ENCODE measurements around the gene AADACL4. TPM values are rescaled to one million over a fixed set of nuclear protein-coding genes. Genes with fewer than 3 reads are reported as not detected.

Gene AADACL4
- total RNA-seq, 1 experiment from 2014 or later: not detected

GRCh38 chr1:12678820-12679219, 34.9 kb downstream of the AADACL4 start:
- no peak overlapping the region for H3K23ac ChIP-seq (ENCODE audit: insufficient read length, low read depth, low read length)
- H4K91ac ChIP-seq (ENCODE audit: insufficient read length, low read depth, low read length): no peak overlapping the region
- TF ChIP-seq, protein P1, sequence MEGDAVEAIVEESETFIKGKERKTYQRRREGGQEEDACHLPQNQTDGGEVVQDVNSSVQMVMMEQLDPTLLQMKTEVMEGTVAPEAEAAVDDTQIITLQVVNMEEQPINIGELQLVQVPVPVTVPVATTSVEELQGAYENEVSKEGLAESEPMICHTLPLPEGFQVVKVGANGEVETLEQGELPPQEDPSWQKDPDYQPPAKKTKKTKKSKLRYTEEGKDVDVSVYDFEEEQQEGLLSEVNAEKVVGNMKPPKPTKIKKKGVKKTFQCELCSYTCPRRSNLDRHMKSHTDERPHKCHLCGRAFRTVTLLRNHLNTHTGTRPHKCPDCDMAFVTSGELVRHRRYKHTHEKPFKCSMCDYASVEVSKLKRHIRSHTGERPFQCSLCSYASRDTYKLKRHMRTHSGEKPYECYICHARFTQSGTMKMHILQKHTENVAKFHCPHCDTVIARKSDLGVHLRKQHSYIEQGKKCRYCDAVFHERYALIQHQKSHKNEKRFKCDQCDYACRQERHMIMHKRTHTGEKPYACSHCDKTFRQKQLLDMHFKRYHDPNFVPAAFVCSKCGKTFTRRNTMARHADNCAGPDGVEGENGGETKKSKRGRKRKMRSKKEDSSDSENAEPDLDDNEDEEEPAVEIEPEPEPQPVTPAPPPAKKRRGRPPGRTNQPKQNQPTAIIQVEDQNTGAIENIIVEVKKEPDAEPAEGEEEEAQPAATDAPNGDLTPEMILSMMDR (conservative IDR thresholded peaks at IDR 0.05): no peak
- no peaks in the 10 kb centered on the region; a peak in 1 of 7 replicates for H3K36me3 Mint-ChIP-seq (ENCODE audit: insufficient read depth in 1 of 3, low read depth in 3 of 3)
- no peak overlapping the region for H3K4me2 ChIP-seq (ENCODE audit: insufficient read depth, insufficient read length, low read length)
- H3K56ac ChIP-seq (ENCODE audit: insufficient read length, low read depth, low read length): no peak overlapping the region
- no peak overlapping the region for H3K18ac ChIP-seq (ENCODE audit: insufficient read length, low read depth, low read length)
- no peak overlapping the region for H3K27ac ChIP-seq (ENCODE audit: insufficient read length, low read depth, low read length)
- H3T11ph ChIP-seq (ENCODE audit: low read length): no peak overlapping the region
- H3K4me1 ChIP-seq (ENCODE audit: insufficient read depth, low read length): no peaks in the 10 kb centered on the region
- no peaks in the 10 kb centered on the region for H3K79me1 ChIP-seq (ENCODE audit: insufficient read depth, low read depth, low read length, poor library complexity, severe bottlenecking)
- H3K27me3 Mint-ChIP-seq (ENCODE audit: low read depth): peaks cover 11% of the 10 kb centered on the region
- H2BK20ac ChIP-seq (ENCODE audit: low read depth, low read length, poor library complexity, severe bottlenecking): no peak overlapping the region
- no peak for DNase-seq
- H3K4me3 Mint-ChIP-seq: no peak overlapping the region
- H3K9me3 Mint-ChIP-seq: peaks cover 3 to 7% of the 10 kb centered on the region in 2 experiments; a peak in 4 of 5 replicates
- no peak overlapping the region for H3K14ac ChIP-seq (ENCODE audit: insufficient read depth, low read length)
- H2BK12ac ChIP-seq (ENCODE audit: insufficient read length, low read depth, low read length): no peak overlapping the region
- no CpG with 5 or more reads among the region's 3 CpGs for WGBS (ENCODE audit: extremely low coverage, insufficient read length, low lambda C conversion rate)
- no peaks in the 10 kb centered on the region for H3K23me2 ChIP-seq (ENCODE audit: insufficient read length, low read depth, low read length, poor library complexity, severe bottlenecking)
- H4K8ac ChIP-seq (replicated peaks; ENCODE audit: insufficient read length, low read depth, low read length): no peak overlapping the region
- H3K79me2 ChIP-seq (ENCODE audit: insufficient read depth, low read length): no peaks in the 10 kb centered on the region
- no peak overlapping the region for H3K27ac Mint-ChIP-seq
- H3K9ac ChIP-seq (ENCODE audit: extremely low read depth, insufficient read length, low read length): no peak overlapping the region
- H2BK120ac ChIP-seq (ENCODE audit: low read depth, low read length, poor library complexity, severe bottlenecking): no peak overlapping the region
- no peak overlapping the region for H4K5ac ChIP-seq (ENCODE audit: insufficient read length, low read depth, low read length)
- no peak overlapping the region for H2BK15ac ChIP-seq (ENCODE audit: low read depth, low read length)
- H2AK5ac ChIP-seq (ENCODE audit: insufficient read length, low read length): no peak overlapping the region
- H4K20me1 ChIP-seq (ENCODE audit: control insufficient read depth, insufficient read depth, insufficient read length): no peaks in the 10 kb centered on the region
- no peaks in the 10 kb centered on the region for H3K4me1 Mint-ChIP-seq
- no peaks in the 10 kb centered on the region for H3K27me3 ChIP-seq (ENCODE audit: insufficient read depth, low read length)
- no peak overlapping the region for H3K4ac ChIP-seq (ENCODE audit: low read depth, low read length)
- H2BK5ac ChIP-seq (ENCODE audit: insufficient read length, low read length): no peak overlapping the region
- H3K9me3 ChIP-seq (ENCODE audit: control insufficient read depth, low read depth, low read length): no peaks in the 10 kb centered on the region
- no peak overlapping the region for H2AFZ ChIP-seq (ENCODE audit: low read length)

All from H9 (cell line).